NOMO-1 treated with DMSO at 0.1 percent for 48 hours (cell line): Measurements from ENCODE around the gene SNX25.

Source experiments
- DNase-seq: peaks from one replicate; lab custom pipeline; 2025; ENCODE audit not compliant: unreplicated experiment; lab: John Stamatoyannopoulos, UW

SNX25 gene

DNA sequence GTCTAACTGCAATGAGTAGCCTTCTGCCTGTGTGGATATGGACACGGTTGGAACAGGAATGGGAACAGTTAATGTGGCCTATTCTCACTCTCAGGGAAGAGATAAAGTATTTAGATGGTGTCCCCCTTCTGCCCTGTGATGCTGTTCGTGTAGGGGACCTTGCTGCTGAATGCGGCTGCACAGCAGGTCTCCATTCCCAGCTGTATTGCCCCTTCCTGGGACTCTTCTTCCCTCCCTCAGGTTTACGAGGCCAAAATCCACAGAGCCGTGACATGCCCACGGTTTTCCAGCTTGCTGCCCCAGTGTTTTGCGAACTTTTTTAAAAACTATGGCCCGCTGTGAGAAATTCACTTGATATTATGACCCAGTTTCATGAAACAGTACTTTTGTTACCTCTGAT, 50.3 kb downstream of the SNX25 start:
- no peak for DNase-seq

DNA sequence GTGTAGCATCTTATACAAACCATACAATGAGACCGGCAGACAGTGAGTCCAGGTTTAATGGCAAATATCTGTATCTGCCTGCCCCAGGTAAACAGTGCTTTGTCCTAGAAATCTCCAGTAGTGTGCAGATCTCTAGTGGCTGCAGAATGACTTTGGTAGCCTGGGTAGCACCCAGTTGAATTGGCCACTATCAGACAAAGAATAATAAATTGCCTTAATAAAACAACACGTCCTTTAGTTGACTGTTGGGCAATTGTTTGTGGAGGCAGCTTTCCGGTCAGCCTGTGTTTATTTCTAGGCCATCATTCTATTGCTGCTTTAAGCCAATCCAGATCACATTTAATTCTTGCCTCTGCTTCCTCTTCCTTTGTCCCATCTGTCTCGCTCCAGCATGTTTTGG, 52.5 kb downstream of the SNX25 start:
- DNase-seq: no peak

DNA sequence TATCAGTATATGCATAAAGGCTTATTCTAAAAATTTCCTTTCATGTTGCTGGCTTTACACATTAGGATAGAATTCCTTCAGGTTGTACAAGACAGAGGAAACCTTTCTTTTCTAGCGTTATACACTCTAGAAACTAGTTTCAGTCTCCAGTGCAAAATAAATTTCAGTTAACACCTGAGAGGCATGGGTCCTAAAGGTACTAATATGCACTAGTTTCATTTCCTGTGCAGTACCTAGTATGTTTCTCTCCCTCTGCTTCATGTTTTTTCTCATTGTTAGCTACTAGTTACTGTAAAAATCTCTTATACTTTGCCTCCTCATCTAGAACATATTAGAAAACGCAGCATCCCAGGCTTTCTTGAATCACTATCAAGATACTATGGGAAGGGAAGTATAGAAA, 54.0 kb downstream of the SNX25 start:
- DNase-seq: no peak

DNA sequence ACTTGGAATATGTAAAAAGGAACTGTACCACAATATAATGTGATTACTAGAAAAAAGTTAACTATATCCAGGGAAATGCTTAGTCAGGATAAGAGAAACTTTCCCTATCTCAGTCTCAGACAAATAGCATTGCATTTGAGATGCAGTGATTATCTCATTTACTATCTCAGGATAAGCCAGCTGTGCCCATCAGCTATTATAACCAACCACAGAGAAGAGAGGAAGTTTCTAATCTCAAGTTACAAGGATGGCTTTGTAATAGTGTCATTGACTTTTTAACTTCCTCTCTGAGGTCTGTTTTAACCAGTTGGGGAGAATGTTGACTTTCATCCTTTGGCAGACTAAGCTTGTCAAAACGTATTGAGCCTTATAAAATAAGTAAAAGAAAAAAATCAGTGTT, 56.5 kb downstream of the SNX25 start:
- peak; percentile 83 for DNase-seq

DNA sequence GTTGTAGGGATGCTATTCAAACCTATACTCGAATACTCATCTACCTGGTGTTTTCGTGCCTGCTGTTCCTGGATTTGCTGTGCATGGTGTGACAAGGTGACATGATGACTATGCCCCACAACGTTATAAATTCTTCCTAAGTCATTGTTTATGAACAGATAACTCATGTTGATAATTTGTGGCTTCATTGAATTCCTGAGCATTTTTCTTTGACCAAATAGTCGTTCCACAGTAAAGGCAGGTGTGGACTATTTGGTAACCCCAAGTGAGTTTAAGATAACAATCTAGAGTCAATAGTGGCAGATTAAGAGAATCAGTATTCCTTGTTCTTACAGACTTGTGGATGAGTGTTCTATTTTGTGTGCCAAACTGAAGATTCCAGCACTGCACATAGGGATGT, 59.9 kb downstream of the SNX25 start:
- DNase-seq: no peak

DNA sequence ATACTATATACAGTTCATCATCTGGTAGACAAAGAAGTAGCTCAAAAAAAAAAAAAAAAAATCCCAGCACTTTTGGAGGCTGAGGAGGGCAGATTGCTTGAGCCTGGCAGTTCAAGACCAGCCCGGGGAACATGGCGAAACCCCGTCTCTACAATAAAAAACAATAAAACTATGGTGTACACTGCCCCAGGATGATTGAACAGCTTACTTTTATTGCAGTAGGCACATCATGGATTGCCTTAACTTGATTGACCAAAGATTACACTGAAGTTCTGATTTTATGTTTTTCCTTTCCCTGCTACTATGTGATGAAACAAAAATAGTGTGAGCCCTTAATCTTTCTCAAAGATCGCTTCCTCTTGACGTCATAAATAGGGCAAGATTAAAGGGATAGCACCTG, 60.6 kb downstream of the SNX25 start:
- no peak for DNase-seq

DNA sequence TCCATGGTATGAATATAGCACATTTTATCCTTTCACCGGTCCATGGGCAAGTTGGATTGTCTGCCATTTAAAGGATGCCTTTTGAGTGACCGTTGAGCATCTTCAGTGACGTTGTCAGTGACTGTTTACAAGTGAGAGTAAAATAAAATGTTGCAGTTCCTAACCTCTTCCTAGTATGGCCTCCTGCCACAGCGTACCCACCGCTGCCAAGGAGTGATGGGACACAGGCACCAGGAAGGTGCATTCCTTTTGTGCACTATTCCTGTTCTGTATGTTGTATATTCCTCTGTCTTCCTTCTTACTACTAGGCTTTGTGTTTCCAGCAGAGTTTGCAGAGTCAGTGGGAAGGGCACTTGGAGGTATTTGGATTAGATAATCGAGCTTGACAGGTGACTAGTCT, 61.5 kb downstream of the SNX25 start:
- DNase-seq: no peak

DNA sequence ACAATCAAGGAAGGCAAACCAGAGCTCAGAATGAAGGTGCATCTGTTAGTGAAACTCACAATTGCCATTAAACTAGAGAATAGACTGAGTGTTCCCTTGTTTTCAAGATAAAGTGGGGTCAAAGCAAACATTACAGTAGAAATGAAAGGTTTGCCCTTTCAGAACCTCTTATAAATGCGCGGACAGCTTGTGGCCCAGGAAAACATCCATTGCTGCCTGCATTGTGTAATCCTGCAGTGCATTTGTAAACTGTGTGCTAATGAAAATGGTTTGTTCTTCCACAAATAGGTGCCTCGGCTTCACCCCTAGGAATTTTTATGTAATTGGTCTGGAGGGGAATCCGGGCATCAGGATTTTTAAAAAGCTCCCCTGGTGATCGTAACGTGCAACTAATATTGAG, 62.8 kb downstream of the SNX25 start:
- DNase-seq: no peak

DNA sequence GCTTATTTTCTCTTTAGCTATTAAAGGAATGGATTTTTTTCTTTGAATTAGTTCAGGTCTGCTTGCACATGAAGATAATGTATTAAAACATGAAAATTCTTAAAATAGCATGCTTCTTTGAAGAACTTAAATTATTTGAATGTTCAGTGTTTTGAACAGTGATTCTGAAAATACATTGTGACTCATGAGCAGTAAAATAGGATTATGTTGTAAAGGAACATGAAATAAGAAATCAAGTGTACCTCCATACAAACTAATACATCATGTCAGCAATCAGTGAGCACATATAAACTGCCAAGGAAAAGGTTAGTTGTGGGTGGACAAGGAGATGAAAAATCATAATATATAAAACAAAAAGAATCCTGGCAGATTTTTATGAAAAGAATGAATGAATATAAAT, 66.1 kb downstream of the SNX25 start:
- DNase-seq: no peak

DNA sequence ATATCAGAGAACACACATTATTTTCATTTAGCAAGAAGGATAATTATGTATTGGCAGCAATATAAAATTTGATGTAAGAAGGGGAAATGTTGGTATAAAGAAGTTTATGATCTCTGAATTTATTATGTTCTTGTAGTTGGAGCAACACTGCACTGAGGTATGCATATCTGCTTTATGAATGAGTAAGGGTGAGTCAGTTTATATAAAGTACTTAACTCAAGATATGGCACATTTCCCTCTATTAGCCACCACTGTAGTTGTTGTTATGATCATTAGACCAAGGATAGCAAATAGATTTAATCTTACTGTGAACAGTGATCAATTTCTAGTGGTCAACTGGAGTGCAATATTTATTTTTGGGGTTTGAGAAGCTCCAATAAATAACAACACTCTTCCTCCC, 66.6 kb downstream of the SNX25 start:
- DNase-seq: no peak

DNA sequence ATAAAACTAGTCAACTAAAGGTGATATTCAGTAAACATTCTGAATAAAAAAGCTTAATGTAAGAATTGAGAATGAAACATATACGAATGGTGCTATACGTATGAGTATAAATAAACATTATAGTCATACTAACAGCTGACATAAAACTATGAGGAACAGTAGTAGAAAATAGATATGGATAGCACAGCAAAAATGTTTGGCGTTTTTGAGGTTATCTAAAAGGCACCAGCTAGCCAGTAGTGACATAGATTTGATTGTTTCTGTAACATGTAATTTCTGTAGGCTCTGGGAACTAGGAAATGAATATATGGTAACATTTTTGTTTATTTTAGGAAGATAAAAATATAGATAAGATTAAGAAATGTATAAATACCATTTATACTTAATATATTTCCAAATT, 69.3 kb downstream of the SNX25 start:
- DNase-seq: no peak

DNA sequence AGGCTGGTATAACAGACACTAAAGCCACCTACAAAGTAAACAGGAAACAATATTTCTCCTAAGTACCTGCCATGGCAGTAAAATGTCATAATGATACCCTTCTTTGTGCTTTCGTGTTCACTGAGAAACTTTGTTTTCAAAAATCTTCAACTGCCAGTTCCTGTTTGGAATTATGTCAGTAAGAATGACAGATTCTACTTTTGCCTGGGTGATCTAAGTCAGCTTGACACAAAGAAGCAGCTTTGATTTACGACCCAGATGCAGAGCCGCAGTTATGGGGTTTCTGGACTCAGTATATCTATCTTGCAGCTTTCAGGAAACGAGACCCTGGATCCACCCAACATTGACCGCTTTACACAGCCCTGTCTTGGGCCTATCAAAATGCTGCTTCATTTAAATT, 71.2 kb downstream of the SNX25 start:
- no peak for DNase-seq

DNA sequence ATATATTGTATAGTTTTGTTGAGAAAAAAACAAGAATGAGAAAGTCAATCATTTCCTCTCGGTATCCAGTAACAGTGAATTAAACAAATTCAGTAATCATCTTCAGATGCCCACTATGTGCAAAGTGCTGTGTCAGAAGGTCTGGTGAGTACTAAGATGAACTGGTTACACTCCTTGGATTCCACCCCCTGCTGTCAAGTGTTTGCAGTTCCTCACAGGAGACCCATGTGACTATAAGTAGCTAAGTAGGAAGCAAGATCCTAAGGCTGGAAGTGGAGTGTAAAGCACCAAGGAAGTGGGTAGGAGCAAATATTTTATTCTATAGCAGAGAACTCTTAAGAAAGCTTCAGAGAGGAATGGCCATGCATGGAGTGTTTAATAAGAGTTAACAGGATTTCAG, 73.6 kb downstream of the SNX25 start:
- DNase-seq: no peak

DNA sequence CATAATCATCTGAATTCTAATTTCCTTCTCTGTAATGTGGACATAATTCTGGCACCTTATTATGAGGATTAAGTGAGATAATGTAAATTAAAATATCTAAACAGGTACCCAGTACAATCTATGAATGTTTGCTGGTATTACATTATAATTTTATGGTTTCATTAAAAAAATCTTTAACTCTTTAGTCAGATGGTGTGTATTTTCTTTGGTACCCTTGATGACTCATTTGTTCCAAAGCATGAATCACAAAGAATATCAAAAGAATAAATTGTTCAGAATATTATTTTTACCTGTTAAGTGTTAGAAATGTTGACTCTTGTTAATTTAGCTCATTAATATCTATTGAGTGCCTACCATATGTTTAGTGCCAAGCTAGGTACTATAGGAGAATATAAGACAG, 74.3 kb downstream of the SNX25 start:
- DNase-seq: no peak

DNA sequence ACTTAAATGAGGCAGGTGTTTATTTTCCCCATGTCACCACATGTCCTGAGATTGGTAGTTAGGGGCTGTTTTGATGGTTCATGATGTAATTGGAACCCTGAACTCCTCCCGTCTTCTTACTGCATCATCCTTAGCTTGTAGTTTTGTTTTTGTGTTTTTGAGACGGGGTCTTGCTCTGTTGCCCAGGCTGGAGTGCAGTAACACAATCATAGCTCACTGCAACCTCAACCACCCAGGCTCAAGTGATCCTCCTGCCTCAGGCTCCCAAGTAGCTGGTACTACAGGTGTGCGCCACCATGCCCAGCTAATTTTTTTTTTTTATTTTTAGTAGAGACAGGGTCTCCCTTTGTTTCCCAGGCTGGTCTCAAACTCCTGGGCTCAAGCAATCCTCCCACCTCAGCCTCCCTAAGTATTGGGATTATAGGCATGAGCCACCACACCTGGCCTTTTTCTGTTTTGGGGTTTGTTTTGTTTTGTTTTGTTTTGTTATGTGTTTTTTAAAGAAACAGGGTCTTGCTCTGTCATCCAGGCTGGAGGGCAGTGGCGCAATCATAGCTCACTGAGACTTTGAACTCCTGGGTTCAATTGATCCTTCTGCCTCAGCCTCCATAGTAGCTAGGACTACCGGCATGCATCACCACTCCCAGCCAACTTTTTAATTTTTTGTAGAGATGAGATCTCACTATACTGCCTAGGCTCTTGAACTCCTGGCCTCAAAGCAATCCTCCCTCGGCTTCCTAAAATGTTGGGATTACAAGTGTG, 76.4 kb downstream of the SNX25 start:
- no peak for DNase-seq

DNA sequence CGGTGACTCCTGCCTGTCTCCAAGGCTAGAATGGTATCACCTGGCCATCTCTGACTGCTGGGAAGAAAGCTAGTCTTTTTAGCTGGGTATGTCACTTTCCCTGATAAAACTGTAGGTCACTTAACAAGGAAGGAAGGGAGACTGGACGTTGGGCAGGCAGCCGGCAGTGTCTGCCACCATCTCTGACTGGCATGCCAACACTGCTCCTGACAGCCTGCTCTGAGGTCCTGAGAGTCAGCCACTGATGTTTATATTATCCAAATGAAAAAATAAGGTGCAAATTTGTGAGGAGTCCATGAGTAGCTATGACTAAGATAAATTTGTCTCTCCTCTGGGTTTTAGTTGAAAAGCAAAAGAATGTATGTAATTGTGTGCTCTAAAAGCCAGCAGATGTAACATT, 77.2 kb downstream of the SNX25 start:
- DNase-seq: no peak

DNA sequence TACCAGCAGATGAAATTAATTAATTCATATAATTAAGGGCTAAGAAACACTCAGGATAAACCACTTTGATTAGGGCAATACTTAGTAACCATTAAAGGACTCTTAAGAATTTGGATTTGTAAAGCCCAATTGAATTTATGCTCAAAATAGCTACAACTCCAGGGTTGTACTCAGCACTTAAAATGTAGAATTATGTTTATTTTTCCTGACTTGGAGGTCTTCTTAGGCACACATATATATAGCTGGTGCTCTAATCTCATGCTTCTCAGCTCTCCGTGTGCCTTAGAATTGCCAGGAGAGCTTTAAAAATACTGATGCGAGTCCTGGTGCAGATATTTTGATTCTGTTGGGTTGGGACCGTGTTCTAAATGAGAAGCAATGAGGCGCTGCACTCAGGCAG, 77.6 kb downstream of the SNX25 start:
- no peak for DNase-seq

DNA sequence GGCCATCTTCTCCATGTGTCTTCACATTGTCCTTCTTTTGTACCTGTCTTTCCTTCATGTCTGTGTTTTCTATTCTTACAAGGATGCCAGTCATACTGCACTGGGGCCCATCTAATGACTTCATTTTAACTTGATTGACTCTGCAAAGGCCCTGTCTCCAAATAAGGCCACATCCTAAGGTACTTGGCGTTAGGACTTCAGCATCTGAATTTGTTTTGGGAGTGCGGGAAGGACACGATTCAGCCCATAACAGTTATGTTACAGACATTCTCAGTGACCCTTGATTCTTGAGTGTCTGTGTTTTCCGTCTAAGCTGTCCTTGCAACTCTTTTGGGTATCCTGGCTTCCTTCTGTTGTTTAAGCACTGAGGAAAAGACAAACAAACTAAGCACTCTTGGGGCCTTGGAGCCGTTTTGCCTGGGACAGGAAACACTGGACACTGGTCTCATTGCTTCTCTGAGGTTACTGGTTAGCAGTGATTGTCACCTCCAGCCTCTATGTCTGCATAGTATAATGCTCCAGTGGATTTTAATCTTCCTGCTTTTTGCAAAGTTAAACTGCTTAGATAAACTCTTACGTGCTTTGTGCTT, 80.7 kb downstream of the SNX25 start:
- DNase-seq: no peak

DNA sequence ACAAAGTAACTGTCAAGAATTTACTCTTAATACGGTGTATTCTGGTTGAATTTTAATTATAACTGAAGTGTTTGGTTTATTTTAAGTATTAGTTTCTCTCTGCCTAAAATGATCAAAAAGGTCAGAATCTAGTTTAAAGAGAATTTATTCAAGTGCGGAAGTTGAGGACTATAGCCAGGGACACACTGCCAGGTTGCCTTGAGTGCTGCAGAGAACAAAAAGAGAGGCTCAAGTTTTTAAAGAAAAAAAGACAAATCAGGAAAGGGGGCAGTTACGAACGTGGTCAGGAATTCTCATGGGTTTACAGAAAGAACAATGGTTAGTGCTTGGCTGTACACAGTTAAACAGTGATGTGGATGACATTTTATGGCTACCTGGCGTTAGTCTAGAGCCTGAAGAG, 81.3 kb downstream of the SNX25 start:
- DNase-seq: no peak

DNA sequence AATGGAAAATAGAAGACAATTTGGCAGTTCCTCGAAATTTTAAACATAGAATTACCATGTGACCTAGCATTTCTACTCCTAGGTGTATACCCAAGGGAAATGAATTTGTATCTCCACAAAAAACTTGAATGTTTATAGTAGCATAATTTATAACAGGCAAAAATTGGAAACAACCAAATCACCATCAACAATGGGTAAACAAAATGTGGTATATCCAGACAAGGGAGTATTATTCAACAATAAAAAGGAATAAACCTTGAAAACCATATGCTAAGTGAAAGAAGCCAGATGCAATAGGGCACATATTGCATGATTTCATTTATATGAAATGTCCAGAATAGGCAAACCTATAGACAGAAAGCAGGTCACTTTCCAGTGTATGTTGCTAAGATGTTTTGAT, 83.8 kb downstream of the SNX25 start:
- no peak for DNase-seq

DNA sequence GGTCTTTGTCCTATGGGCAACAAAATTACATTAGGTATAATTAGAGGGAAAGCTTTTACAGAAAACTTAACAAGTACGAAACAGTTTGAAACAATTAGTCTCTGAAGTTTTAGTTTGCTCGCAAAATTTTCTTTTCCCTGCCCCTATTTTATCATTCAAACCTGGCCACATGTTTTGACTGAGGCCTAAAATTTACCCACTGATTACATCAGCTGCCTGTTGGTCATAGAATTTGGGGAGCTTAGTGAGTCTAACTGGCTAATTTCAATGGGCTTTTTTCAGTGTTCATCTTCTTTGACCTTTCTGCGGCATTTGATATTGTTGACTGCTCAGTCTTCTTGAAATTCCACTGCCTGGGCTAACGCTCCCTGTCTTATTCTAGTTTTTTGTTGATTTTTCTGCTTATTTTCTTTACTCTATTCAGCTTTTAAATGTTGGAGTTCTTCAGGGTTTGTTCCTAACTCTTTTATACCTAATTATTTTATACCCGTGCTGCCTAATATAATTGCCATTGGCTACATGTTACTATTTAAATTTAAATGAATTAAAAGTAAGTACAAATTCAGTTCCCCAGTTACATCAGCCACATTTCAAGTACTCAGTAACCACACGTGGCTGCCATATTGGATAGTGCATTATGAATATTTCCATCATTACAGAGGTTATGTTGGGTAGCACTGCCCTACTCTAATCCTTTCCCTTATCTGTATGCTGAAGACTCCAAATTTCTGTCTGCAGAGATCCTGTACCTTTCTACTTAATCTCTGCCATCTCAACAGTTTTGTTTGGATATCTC, 87.5 kb downstream of the SNX25 start:
- DNase-seq: no peak

DNA sequence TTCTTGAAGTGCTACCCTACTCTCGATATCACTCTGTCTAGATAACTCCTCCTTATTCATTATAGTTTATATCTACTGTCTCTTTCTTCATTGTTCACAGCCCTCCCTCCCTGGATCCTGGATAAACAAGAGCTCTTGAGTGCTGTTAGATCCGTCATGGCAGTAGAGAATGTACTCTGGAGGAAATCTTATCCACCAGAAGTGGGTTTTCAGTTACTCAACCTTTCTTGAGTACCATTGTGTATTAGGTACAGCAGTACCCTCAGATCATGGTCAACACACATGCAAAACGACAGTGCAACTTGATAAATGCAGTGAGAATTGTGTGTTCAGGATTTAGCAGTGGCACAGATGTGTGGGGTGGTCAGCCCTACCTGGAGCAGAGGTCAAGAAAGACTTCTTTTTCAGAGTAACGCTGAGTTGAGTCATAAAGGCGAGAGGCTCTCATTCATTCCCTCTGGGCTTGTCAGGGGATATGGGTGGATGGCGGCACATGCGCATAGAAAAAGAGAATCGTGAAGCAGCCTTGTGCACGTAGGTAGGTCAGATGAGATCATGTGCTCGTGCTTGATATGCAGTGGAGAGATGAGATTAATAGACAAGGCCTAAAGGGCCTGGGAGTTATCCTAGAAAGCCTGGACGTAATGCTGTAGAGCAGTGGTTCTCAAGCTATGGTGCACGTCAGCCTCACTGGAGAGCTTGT, 89.5 kb downstream of the SNX25 start:
- DNase-seq: no peak
